Choroid plexus epithelial cell (primary cell): ENCODE measurements around the gene PPP1R9A.

Experiments used
- DNase-seq: peaks from one replicate; pipeline ENCODE4 v3.0.0-alpha.2; 2010; ENCODE audit warnings: low read depth
- H3K4me3 ChIP-seq: 2 replicates; pipeline ENCODE4 v1.5.1; 2011; ENCODE audit warnings: low read depth, mild to moderate bottlenecking, control low read depth, low read length, moderate library complexity
- TF ChIP-seq, protein P1 (sequence below): conservative IDR thresholded peaks from 2 replicates; pipeline ENCODE4 v1.5.1; 2011; ENCODE audit warnings: low read depth, mild to moderate bottlenecking, control low read depth, inconsistent platforms, low read length, moderate library complexity

Gene PPP1R9A

GRCh38 chr7:95303013-95303905, 395.9 kb downstream of the PPP1R9A start:
- DNase-seq: no peak
- no peak overlapping the region for H3K4me3 ChIP-seq
- TF ChIP-seq, protein P1, sequence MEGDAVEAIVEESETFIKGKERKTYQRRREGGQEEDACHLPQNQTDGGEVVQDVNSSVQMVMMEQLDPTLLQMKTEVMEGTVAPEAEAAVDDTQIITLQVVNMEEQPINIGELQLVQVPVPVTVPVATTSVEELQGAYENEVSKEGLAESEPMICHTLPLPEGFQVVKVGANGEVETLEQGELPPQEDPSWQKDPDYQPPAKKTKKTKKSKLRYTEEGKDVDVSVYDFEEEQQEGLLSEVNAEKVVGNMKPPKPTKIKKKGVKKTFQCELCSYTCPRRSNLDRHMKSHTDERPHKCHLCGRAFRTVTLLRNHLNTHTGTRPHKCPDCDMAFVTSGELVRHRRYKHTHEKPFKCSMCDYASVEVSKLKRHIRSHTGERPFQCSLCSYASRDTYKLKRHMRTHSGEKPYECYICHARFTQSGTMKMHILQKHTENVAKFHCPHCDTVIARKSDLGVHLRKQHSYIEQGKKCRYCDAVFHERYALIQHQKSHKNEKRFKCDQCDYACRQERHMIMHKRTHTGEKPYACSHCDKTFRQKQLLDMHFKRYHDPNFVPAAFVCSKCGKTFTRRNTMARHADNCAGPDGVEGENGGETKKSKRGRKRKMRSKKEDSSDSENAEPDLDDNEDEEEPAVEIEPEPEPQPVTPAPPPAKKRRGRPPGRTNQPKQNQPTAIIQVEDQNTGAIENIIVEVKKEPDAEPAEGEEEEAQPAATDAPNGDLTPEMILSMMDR: no peak

GRCh38 chr7:95304990-95305389, 397.6 kb downstream of the PPP1R9A start:
- no peak for DNase-seq
- TF ChIP-seq, protein P1: no peak
- H3K4me3 ChIP-seq: no peak overlapping the region

DNA sequence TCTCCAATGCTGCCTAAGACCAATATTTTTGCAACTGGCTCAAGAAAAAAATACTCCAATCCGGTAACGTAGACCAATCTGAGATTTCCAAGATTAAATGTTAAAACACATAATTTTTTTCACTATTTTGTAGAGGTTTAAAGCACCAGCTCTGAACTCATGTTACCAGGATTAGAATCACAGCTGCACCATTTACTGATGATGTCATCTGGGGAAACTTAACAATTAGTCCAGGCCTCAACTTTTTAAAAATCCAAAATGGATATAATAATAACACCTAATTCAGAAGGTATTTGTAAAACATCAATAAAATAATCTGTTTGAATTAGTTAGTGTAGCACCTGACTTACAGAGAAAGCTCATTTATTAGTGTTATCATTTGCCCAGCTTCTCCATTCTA, 402.6 kb downstream of the PPP1R9A start:
- H3K4me3 ChIP-seq: no peak overlapping the region
- no peak for DNase-seq
- TF ChIP-seq, protein P1: no peak

- no peak overlapping the region for H3K4me3 ChIP-seq
- TF ChIP-seq, protein P1: no peak
- DNase-seq: no peak
Measured at GRCh38 chr7:95311389-95311788, 404.0 kb downstream of the PPP1R9A start.

DNA sequence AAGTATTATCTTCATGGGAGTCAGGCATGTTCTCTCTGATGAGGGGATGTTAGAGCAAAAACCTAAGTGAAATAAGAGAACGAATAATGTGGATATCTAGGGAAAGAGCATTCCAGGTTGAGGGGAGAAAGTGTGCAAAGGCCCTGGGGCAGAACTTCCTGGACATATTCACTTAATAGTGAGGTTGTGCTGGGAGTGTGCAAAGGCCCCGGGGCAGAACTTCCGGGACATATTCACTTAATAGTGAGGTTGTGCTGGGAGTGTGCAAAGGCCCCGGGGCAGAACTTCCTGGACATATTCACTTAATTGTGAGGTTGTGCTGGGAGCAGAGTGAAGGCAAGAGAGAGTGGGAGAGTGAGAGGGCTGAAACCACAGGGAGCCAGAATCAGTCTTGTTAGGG, 405.2 kb downstream of the PPP1R9A start:
- no peak for DNase-seq
- H3K4me3 ChIP-seq: no peak overlapping the region
- TF ChIP-seq, protein P1: no peak

DNA sequence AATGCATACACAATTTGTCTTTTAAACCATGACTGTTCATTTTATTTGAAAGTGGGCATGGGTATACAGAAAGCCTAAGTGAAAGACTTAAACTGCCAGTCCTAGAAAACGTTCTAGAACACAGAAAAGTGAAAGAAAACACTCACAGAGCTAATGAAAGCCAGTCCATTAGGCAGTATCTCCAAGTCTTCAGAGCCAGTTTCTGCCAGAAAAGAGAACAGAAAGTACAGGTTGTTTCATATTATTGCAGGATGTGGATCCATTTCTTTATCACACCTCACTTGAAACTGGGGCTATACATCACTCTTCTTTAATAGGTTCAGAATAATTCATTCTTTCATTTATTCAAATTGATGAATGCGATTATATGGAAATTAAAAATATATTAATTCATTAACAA, 409.2 kb downstream of the PPP1R9A start:
- no peak overlapping the region for H3K4me3 ChIP-seq
- TF ChIP-seq, protein P1: no peak
- no peak for DNase-seq

- H3K4me3 ChIP-seq: no peak overlapping the region
- DNase-seq: no peak
Measured at GRCh38 chr7:95317546-95317945, 410.2 kb downstream of the PPP1R9A start.

More at GRCh38 chr7:95317546-95317945, 410.2 kb downstream of the PPP1R9A start:
- TF ChIP-seq, protein P1: no peak
